Endothelial cell of umbilical vein (primary cell): ENCODE data around the gene CAPRIN2. TPM values are rescaled to one million over a fixed set of nuclear protein-coding genes. Genes with fewer than 3 reads are reported as not detected.

ENCODE experiments used
- BruUV-seq: library from RNA; stranded (reverse); fragments of 400-500 nt; replicated peaks from 2 replicates; lab custom pipeline; 2021; lab: Mats Ljungman, UMichigan
- CTCF ChIA-PET: fragments of 300-600, 350-600 bp; sonication (Branson Sonifier 250); formaldehyde crosslinking; loops from one replicate; lab custom pipeline; 2021; ENCODE audit warnings: antibody characterized with exemption, inconsistent platforms; lab: Charles Lee
- POLR2A ChIA-PET: fragments of 300-600, 350-600 bp; sonication (Branson Sonifier 250); formaldehyde crosslinking; loops from one replicate; lab custom pipeline; 2021; ENCODE audit warnings: antibody characterized with exemption, inconsistent platforms; lab: Charles Lee
- DNase-seq: peaks from one replicate; pipeline ENCODE4 v3.0.0-alpha.2; 2011; ENCODE audit warnings: low read depth, low spot score
- FAIRE-seq: peaks from 2 replicates; lab custom pipeline; 2011; peaks lifted over from hg19 to GRCh38; lab: Jason Lieb, UNC
- H2AFZ ChIP-seq: 2 replicates; pipeline ENCODE4 v1.6.0; 2012; ENCODE audit warnings: low read depth, low read length, control low read depth, inconsistent platforms
- H3K27ac ChIP-seq: 2 replicates; pipeline ENCODE4 v1.5.1; 2011; ENCODE audit warnings: low read depth, mild to moderate bottlenecking, control low read depth, low read length, moderate library complexity; ENCODE audit not compliant: insufficient read depth
- H3K27me3 ChIP-seq, 2 experiments: 2 replicates each; pipeline versions ENCODE4 v1.6.0 to v1.6.1; 2011; ENCODE audit warnings: low read length in 2 of 2, mixed read lengths in 1 of 2; ENCODE audit not compliant: control insufficient read depth in 2 of 2, insufficient read depth in 2 of 2
- H3K36me3 ChIP-seq, 2 experiments: 2 replicates in 1 of 2; 3 replicates in 1 of 2; pipeline ENCODE4 v1.5.1; 2011; ENCODE audit warnings: low read length in 2 of 2, mild to moderate bottlenecking in 1 of 2, moderate library complexity in 1 of 2; ENCODE audit not compliant: control insufficient read depth in 2 of 2, insufficient read depth in 2 of 2; ENCODE audit errors: extremely low read depth in 1 of 2
- H3K4me1 ChIP-seq: 3 replicates; pipeline ENCODE4 v1.5.1; 2011; ENCODE audit warnings: mild to moderate bottlenecking, low read length; ENCODE audit not compliant: control insufficient read depth, insufficient read depth; ENCODE audit errors: extremely low read depth
- H3K4me2 ChIP-seq: 2 replicates; pipeline ENCODE4 v1.6.1; 2011; ENCODE audit warnings: low read length, control low read depth, mixed read lengths; ENCODE audit not compliant: insufficient read depth
- H3K4me3 ChIP-seq, 3 experiments: fragments of 200-600 bp in 1 of 3; sonication (generic), shearing (Covaris generic) in 1 of 3; replicated peaks in 1 of 3; 2 replicates each; pipeline ENCODE4 v1.5.1; 2011 to 2016; ENCODE audit warnings: control low read depth in 3 of 3, low read length in 3 of 3, mild to moderate bottlenecking in 2 of 3, inconsistent platforms in 1 of 3, low read depth in 1 of 3, moderate library complexity in 1 of 3; ENCODE audit not compliant: insufficient read depth in 1 of 3
- H3K79me2 ChIP-seq: 2 replicates; pipeline ENCODE4 v1.6.0; 2012; ENCODE audit warnings: low read length, inconsistent platforms; ENCODE audit not compliant: control insufficient read depth, insufficient read depth
- H3K9ac ChIP-seq: replicated peaks from 2 replicates; pipeline ENCODE3; 2011; ENCODE audit warnings: low read length, control low read depth; ENCODE audit not compliant: insufficient read depth; ENCODE audit errors: extremely low read depth
- H3K9me1 ChIP-seq: replicated peaks from 3 replicates; pipeline ENCODE4 v1.6.0; 2011; ENCODE audit warnings: mild to moderate bottlenecking, low read length; ENCODE audit not compliant: control insufficient read depth, insufficient read depth; ENCODE audit errors: extremely low read depth
- H3K9me3 ChIP-seq: replicated peaks from 2 replicates; pipeline ENCODE4 v1.5.1; 2012; ENCODE audit warnings: low read length, inconsistent platforms; ENCODE audit not compliant: control insufficient read depth, insufficient read depth
- H4K20me1 ChIP-seq: replicated peaks from 2 replicates; pipeline ENCODE3; 2011; ENCODE audit warnings: mild to moderate bottlenecking, low read length; ENCODE audit not compliant: control insufficient read depth, insufficient read depth; ENCODE audit errors: extremely low read depth
- EZH2 ChIP-seq: IDR thresholded peaks from 2 replicates; pipeline ENCODE4 v1.6.1; 2012; ENCODE audit warnings: borderline replicate concordance, low read depth, mild to moderate bottlenecking, moderate library complexity, low read length, inconsistent platforms; ENCODE audit not compliant: severe bottlenecking
- FOS ChIP-seq: IDR thresholded peaks from 2 replicates; pipeline ENCODE4 v1.6.1; 2011; ENCODE audit warnings: mild to moderate bottlenecking, low read length, moderate library complexity, borderline replicate concordance; ENCODE audit not compliant: insufficient read depth
- GATA2 ChIP-seq: IDR thresholded peaks from 2 replicates; pipeline ENCODE4 v1.7.0; 2011; ENCODE audit warnings: low read depth, mild to moderate bottlenecking, moderate library complexity, mixed read lengths, low read length; ENCODE audit not compliant: insufficient read length, insufficient read depth
- JUN ChIP-seq: IDR thresholded peaks from 2 replicates; pipeline ENCODE4 v1.6.1; 2011; ENCODE audit warnings: borderline replicate concordance, low read depth; ENCODE audit not compliant: insufficient read length, insufficient read depth
- MYC ChIP-seq: IDR thresholded peaks from one replicate; pipeline ENCODE4 v1.6.1; 2011; ENCODE audit warnings: mild to moderate bottlenecking, low read depth, low read length
- POLR2AphosphoS5 ChIP-seq: IDR thresholded peaks from 2 replicates; pipeline ENCODE4 v1.6.1; 2012; ENCODE audit warnings: low read depth, mild to moderate bottlenecking, control low read depth, low read length, moderate library complexity; ENCODE audit not compliant: insufficient read depth
- dilution Hi-C: fragments of 300-500 bp; cut with MboI; formaldehyde crosslinking; loops from one replicate; pipeline ENCODE4 v1.15.0; 2019; ENCODE audit warnings: low sequenced_read_pairs; ENCODE audit not compliant: extremely low pct_ligation_motif_present
- intact Hi-C: fragments of 100-400 bp; cut with micrococcal nuclease; formaldehyde crosslinking; loops from one replicate; pipeline ENCODE4 v1.10.0; 2022
- polyA plus RNA-seq, 4 experiments: library from polyadenylated mRNA; depleted of rRNA in 3 of 4; stranded (reverse) in 3 of 4; unstranded in 1 of 4; fragments of >200 nt; gene quantifications; 2 replicates each; pipeline versions ENCODE4 v1.2.1 to v1.2.3, GENCODE V29; 2011 to 2012; ENCODE audit warnings: missing spikeins in 1 of 4
- total RNA-seq: library from RNA; stranded (reverse); gene quantifications from 2 replicates; pipeline ENCODE4 v1.2.3, GENCODE V29; 2021
- TF ChIP-seq, protein P1 (sequence below), 2 donors: IDR thresholded peaks; 1 replicate in 1 of 2; 2 replicates in 1 of 2; pipeline ENCODE4 v1.5.1; 2011; ENCODE audit warnings: low read length in 2 of 2, mild to moderate bottlenecking in 2 of 2, moderate library complexity in 2 of 2, control low read depth in 1 of 2, inconsistent platforms in 1 of 2, low read depth in 1 of 2; ENCODE audit not compliant: insufficient read depth in 1 of 2; ENCODE audit errors: extremely low read depth in 1 of 2
- TF ChIP-seq, protein P2 (sequence below): IDR thresholded peaks from 2 replicates; pipeline ENCODE4 v1.6.1; 2011; ENCODE audit not compliant: insufficient read depth, insufficient read length

CAPRIN2 gene
- total and polyA plus RNA-seq, 2 donors (not counting 3 experiments of a cell fraction or from before 2014, with no cell fraction given), result 13.5 to 25.0 TPM

DNA sequence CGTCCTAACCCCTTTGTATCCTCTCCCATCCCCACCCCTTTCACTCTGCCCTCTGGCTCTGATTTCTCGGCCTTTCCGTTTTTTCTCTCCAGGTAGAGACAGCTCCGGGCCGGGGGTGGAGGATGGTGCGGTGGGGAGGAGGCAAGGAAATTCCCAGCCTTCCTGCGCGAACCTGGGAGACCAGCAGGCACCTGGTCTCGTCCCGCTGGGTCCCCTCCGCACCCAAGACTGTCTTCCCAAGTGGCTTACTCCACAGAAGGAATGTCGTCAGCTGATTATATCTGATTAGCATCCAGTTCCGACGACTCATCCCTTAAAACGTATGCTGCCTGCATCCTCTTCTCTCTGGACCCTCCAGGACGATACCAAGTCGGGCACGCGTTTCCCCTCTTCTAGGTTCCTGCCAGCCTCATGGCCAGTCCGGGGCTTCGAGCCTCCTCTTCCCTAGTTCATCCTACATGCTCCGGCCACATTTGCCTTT, 42.2 kb upstream of the CAPRIN2 start:
- Histone ChIP-seq H3K27ac (peak overlapping the region; percentile 55), H3K4me2 (peak overlapping the region; percentile 65), H3K9me1 (no peaks in the 10 kb centered on the region), H4K20me1 (no peaks in the 10 kb centered on the region), H2AFZ (peak overlapping the region; percentile 68), H3K9me3 (no peaks in the 10 kb centered on the region), H3K4me1 (peaks cover 38% of the 10 kb centered on the region), H3K79me2 (peaks cover 2% of the 10 kb centered on the region), H3K36me3 (no peaks in the 10 kb centered on the region), H3K27me3 (no peaks in the 10 kb centered on the region), H3K9ac (peak overlapping the region; percentile 79), H3K4me3 (peak overlapping the region; percentile 16 to 76 (median 56))
- intact Hi-C loops (loop anchor here (5.0 to 10.0 kb wide), 3 partner anchors 342 to 1055 kb away; no protein-coding TSS in a partner anchor), dilution Hi-C loops (no loop called here)
- no TSS peak for BruUV-seq
- ChIA-PET POLR2A (no interaction called here), CTCF (interaction anchor here (0.7 to 3.3 kb wide), 7 partner anchors 10 to 102 kb away, joined by 3 to 55 read pairs (median 8); partner anchors contain the start of genes CAPRIN2 and IPO8)
- FAIRE-seq (no peak), DNase-seq (peak; percentile 24)
- TF ChIP-seq MYC (no peak), GATA2 (peak; percentile 52), POLR2AphosphoS5 (no peak), FOS (no peak), JUN (no peak), EZH2 (no peak)
- TF ChIP-seq, protein P1, sequence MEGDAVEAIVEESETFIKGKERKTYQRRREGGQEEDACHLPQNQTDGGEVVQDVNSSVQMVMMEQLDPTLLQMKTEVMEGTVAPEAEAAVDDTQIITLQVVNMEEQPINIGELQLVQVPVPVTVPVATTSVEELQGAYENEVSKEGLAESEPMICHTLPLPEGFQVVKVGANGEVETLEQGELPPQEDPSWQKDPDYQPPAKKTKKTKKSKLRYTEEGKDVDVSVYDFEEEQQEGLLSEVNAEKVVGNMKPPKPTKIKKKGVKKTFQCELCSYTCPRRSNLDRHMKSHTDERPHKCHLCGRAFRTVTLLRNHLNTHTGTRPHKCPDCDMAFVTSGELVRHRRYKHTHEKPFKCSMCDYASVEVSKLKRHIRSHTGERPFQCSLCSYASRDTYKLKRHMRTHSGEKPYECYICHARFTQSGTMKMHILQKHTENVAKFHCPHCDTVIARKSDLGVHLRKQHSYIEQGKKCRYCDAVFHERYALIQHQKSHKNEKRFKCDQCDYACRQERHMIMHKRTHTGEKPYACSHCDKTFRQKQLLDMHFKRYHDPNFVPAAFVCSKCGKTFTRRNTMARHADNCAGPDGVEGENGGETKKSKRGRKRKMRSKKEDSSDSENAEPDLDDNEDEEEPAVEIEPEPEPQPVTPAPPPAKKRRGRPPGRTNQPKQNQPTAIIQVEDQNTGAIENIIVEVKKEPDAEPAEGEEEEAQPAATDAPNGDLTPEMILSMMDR (IDR thresholded peaks at IDR 0.05; ENCODE audit: extremely low read depth in 1 of 2, insufficient read depth in 1 of 2, low read depth in 1 of 2, low read length in 2 of 2), result no peak
- TF ChIP-seq, protein P2, sequence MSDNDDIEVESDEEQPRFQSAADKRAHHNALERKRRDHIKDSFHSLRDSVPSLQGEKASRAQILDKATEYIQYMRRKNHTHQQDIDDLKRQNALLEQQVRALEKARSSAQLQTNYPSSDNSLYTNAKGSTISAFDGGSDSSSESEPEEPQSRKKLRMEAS, result no peak
